Loucy (cell line): ENCODE results near the gene AGBL3.

Source experiments
- H2AFZ ChIP-seq: fragments of 200-600 bp; sonication (generic); 2 replicates; pipeline ENCODE4 v1.6.0; 2016; ENCODE audit warnings: antibody characterized with exemption, mild to moderate bottlenecking, low read length, moderate library complexity
- H3F3A ChIP-seq: fragments of 200-600 bp; 2 replicates; pipeline ENCODE4 v1.6.0; 2016; ENCODE audit warnings: antibody characterized with exemption, low read depth, mild to moderate bottlenecking
- H3K27me3 ChIP-seq: fragments of 200-600 bp; sonication (generic); 2 replicates; pipeline ENCODE4 v1.6.1; 2014; ENCODE audit warnings: low read length, mild to moderate bottlenecking; ENCODE audit not compliant: insufficient read depth, poor library complexity, severe bottlenecking
- H3K36me3 ChIP-seq: fragments of 200-600 bp; sonication (generic); 2 replicates; pipeline ENCODE4 v1.6.1; 2016; ENCODE audit warnings: low read length; ENCODE audit not compliant: insufficient read depth
- H3K4me1 ChIP-seq: fragments of 200-600 bp; sonication (generic); 2 replicates; pipeline ENCODE4 v1.5.1; 2014; ENCODE audit warnings: low read length, mild to moderate bottlenecking; ENCODE audit not compliant: insufficient read depth, poor library complexity, severe bottlenecking
- H3K4me2 ChIP-seq: fragments of 200-600 bp; sonication (generic); 2 replicates; pipeline ENCODE4 v1.6.0; 2014; ENCODE audit warnings: antibody characterized with exemption, low read length, low read depth, mild to moderate bottlenecking; ENCODE audit not compliant: poor library complexity, severe bottlenecking
- H3K4me3 ChIP-seq: fragments of 200-600 bp; sonication (generic); 2 replicates; pipeline ENCODE4 v1.5.1; 2014; ENCODE audit warnings: low read length, mild to moderate bottlenecking, mixed read lengths; ENCODE audit not compliant: poor library complexity, severe bottlenecking
- H3K79me2 ChIP-seq: fragments of 200-600 bp; sonication (generic); 2 replicates; pipeline ENCODE4 v1.6.1; 2014; ENCODE audit warnings: low read length; ENCODE audit not compliant: insufficient read depth
- H3K9ac ChIP-seq: fragments of 200-600 bp; sonication (generic); 2 replicates; pipeline ENCODE4 v1.6.0; 2014; ENCODE audit warnings: mild to moderate bottlenecking, low read depth, low read length, moderate library complexity; ENCODE audit not compliant: poor library complexity, severe bottlenecking
- H3K9me2 ChIP-seq: fragments of 200-600 bp; sonication (generic); replicated peaks from 2 replicates; pipeline ENCODE4 v1.6.1; 2016; ENCODE audit warnings: low read depth, low read length, mixed read lengths
- H3K9me3 ChIP-seq: fragments of 200-600 bp; sonication (generic); 2 replicates; pipeline ENCODE4 v1.6.1; 2014; ENCODE audit warnings: mild to moderate bottlenecking, antibody characterized with exemption, low read length, low read depth; ENCODE audit not compliant: insufficient read depth
- H4K20me1 ChIP-seq: fragments of 200-600 bp; sonication (generic); 2 replicates; pipeline ENCODE4 v1.6.0; 2014; ENCODE audit warnings: antibody characterized with exemption, low read length, mild to moderate bottlenecking; ENCODE audit not compliant: insufficient read depth, poor library complexity, severe bottlenecking
- CTCF ChIP-seq: fragments of 200-600 bp; sonication (generic); conservative IDR thresholded peaks from 2 replicates; pipeline ENCODE4 v1.5.1; 2014; ENCODE audit warnings: mild to moderate bottlenecking, antibody characterized with exemption, low read length
- EZH2phosphoT487 ChIP-seq: fragments of 200-600 bp; IDR thresholded peaks from 2 replicates; pipeline ENCODE4 v1.6.1; 2018; ENCODE audit warnings: antibody characterized with exemption, mild to moderate bottlenecking, moderate library complexity, borderline replicate concordance

Gene AGBL3

GRCh38 chr7:134959810-134960209 is 26.5 kb upstream of the AGBL3 start:
- H3K9ac ChIP-seq: no peak overlapping the region
- no peak overlapping the region for H3K4me2 ChIP-seq
- H3F3A ChIP-seq: no peaks in the 10 kb centered on the region
- no peaks in the 10 kb centered on the region for H4K20me1 ChIP-seq
- H3K4me1 ChIP-seq: no peaks in the 10 kb centered on the region
- H3K36me3 ChIP-seq: no peaks in the 10 kb centered on the region
- H3K27me3 ChIP-seq: no peaks in the 10 kb centered on the region
- H3K79me2 ChIP-seq: no peaks in the 10 kb centered on the region
- no peak overlapping the region for H3K4me3 ChIP-seq
- H3K9me2 ChIP-seq: no peaks in the 10 kb centered on the region
- H2AFZ ChIP-seq: no peak overlapping the region
- no peak for TF ChIP-seq EZH2phosphoT487
- no peak for TF ChIP-seq CTCF
- H3K9me3 ChIP-seq: no peaks in the 10 kb centered on the region

GRCh38 chr7:134962270-134962780 is 24.0 kb upstream of the AGBL3 start:
- H3K4me2 ChIP-seq: no peak overlapping the region
- no peaks in the 10 kb centered on the region for H3K27me3 ChIP-seq
- H3K9me3 ChIP-seq: no peaks in the 10 kb centered on the region
- H3K9me2 ChIP-seq: no peaks in the 10 kb centered on the region
- H3K4me1 ChIP-seq: no peaks in the 10 kb centered on the region
- no peaks in the 10 kb centered on the region for H3K36me3 ChIP-seq
- no peak overlapping the region for H2AFZ ChIP-seq
- H3K79me2 ChIP-seq: no peaks in the 10 kb centered on the region
- no peaks in the 10 kb centered on the region for H3F3A ChIP-seq
- H3K9ac ChIP-seq: no peak overlapping the region
- no peaks in the 10 kb centered on the region for H4K20me1 ChIP-seq
- TF ChIP-seq CTCF: peak; percentile 18; the same call in 1 of the 2 replicates
- TF ChIP-seq EZH2phosphoT487: no peak
- H3K4me3 ChIP-seq: no peak overlapping the region

- Histone ChIP-seq H3F3A (no peaks in the 10 kb centered on the region), H3K4me1 (no peaks in the 10 kb centered on the region), H3K9me2 (no peaks in the 10 kb centered on the region), H2AFZ (no peak overlapping the region), H4K20me1 (no peaks in the 10 kb centered on the region), H3K27me3 (no peaks in the 10 kb centered on the region), H3K4me2 (no peak overlapping the region), H3K36me3 (no peaks in the 10 kb centered on the region), H3K9me3 (no peaks in the 10 kb centered on the region), H3K9ac (no peak overlapping the region), H3K79me2 (no peaks in the 10 kb centered on the region), H3K4me3 (no peak overlapping the region)
- TF ChIP-seq EZH2phosphoT487 (no peak), CTCF (no peak)
Observed at GRCh38 chr7:134963036-134963435, 23.3 kb upstream of the AGBL3 start.
